Embryonic facial prominence (tissue), 1 donor: ENCODE data around the gene GAS2.

Experiments used
- DNase-seq: peaks from one replicate; pipeline ENCODE4 v3.0.0-alpha.2; 2016; ENCODE audit errors: extremely low spot score

Gene GAS2

GRCh38 chr11:22787551-22788162 lies 121.2 kb downstream of the GAS2 start:
- peak; percentile 59 for DNase-seq

GRCh38 chr11:22792497-22792896 lies 126.1 kb downstream of the GAS2 start:
- no peak for DNase-seq

- DNase-seq: no peak
Measured at GRCh38 chr11:22795914-22796313, 129.5 kb downstream of the GAS2 start.

GRCh38 chr11:22797047-22797446 lies 130.6 kb downstream of the GAS2 start:
- no peak for DNase-seq

GRCh38 chr11:22798901-22799300 lies 132.5 kb downstream of the GAS2 start:
- DNase-seq: no peak

- DNase-seq: no peak
Measured at GRCh38 chr11:22800482-22800881, 134.1 kb downstream of the GAS2 start.

- DNase-seq: no peak
Measured at GRCh38 chr11:22802861-22803260, 136.4 kb downstream of the GAS2 start.

GRCh38 chr11:22807391-22807790 lies 141.0 kb downstream of the GAS2 start:
- DNase-seq: no peak

- no peak for DNase-seq
Measured at GRCh38 chr11:22807855-22808570, 141.6 kb downstream of the GAS2 start.

- DNase-seq: no peak
Measured at GRCh38 chr11:22808571-22809197, 142.3 kb downstream of the GAS2 start.

- DNase-seq: no peak
Measured at GRCh38 chr11:22809893-22810292, 143.5 kb downstream of the GAS2 start.

- DNase-seq: no peak
Measured at GRCh38 chr11:22822203-22822602, 155.8 kb downstream of the GAS2 start.

- DNase-seq: no peak
Measured at GRCh38 chr11:22828373-22828772, 162.0 kb downstream of the GAS2 start.

GRCh38 chr11:22829231-22830081 lies 163.0 kb downstream of the GAS2 start, which contains the start of gene SVIP:
Gene SVIP, minus strand, starts transcription at chr11:22829801. Its CDS starts 53 bp downstream, at chr11:22829748.
- peak; percentile 87 for DNase-seq

GRCh38 chr11:22830082-22830414 lies 163.6 kb downstream of the GAS2 start:
- no peak for DNase-seq

- DNase-seq: no peak
Measured at GRCh38 chr11:22832315-22833015, 166.1 kb downstream of the GAS2 start.

GRCh38 chr11:22846726-22847125 lies 180.3 kb downstream of the GAS2 start:
- DNase-seq: no peak

GRCh38 chr11:22851477-22851876 lies 185.1 kb downstream of the GAS2 start:
- DNase-seq: no peak

GRCh38 chr11:22859756-22860155 lies 193.3 kb downstream of the GAS2 start:
- no peak for DNase-seq

GRCh38 chr11:22860241-22860640 lies 193.8 kb downstream of the GAS2 start, which contains the start of gene CCDC179:
Gene CCDC179, minus strand, starts transcription at chr11:22860474. Its CDS starts 53 bp downstream, at chr11:22860421.
- no peak for DNase-seq
